ENCODE results near the gene ART3. TPM values are rescaled to one million over a fixed set of nuclear protein-coding genes. Genes with fewer than 3 reads are reported as not detected.
A peak's percentile ranks its signal among the peaks of the same experiment; 100 is the strongest.

The ART3 gene
- total and polyA plus RNA-seq, 9 of the 15 experiments (the other 6 are each of a cell fraction or from before 2014, with no cell fraction given), result 0.69 to 1.4 (median 1.1) TPM; not detected in 1

DNA sequence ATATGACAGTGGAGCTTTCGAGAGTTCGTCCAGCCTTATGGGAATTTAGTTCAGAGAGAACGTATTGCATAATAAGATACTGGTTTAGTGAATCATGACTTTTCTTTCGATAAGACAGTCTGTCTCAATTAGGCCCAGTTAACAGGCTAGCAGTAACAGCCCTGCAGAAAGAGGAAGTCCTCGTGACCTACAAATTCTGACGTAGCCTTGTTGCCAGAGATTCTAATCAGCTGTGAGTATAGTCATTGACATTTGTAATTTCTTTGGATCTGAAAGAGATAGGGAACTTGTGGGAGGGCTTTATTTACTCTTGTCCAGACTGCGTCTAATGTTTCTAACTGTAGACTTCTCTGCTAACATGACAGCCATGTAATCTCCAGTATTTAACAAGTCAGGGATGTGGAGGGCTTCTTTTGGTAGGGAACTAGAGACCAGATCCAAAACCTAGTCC lies 15.8 kb downstream of the ART3 start (continued):
- TF ChIP-seq, protein P1, sequence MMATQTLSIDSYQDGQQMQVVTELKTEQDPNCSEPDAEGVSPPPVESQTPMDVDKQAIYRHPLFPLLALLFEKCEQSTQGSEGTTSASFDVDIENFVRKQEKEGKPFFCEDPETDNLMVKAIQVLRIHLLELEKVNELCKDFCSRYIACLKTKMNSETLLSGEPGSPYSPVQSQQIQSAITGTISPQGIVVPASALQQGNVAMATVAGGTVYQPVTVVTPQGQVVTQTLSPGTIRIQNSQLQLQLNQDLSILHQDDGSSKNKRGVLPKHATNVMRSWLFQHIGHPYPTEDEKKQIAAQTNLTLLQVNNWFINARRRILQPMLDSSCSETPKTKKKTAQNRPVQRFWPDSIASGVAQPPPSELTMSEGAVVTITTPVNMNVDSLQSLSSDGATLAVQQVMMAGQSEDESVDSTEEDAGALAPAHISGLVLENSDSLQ (IDR thresholded peaks at IDR 0.05), result peak; percentile 83
- no peak for TF ChIP-seq POLR2A (conservative IDR thresholded peaks at IDR 0.05)
- TF ChIP-seq TCF7 (IDR thresholded peaks at IDR 0.05; ENCODE audit: borderline replicate concordance), result no peak
- TF ChIP-seq NEUROD1 (IDR thresholded peaks at IDR 0.05; ENCODE audit: borderline replicate concordance, low read depth, low read length, partially characterized antibody), result no peak
- TF ChIP-seq TAF1 (IDR thresholded peaks at IDR 0.05; ENCODE audit: control insufficient read depth, extremely low read depth, insufficient read depth, low read length, severe bottlenecking), result no peak
- TF ChIP-seq ZNF445 (CRISPR knock-in tag; IDR thresholded peaks at IDR 0.05; ENCODE audit: low read depth), result no peak
- no peak for TF ChIP-seq CAMTA2 (CRISPR knock-in tag; conservative IDR thresholded peaks at IDR 0.05)
- peak; percentile 51; the same call in 1 of the 2 replicates for TF ChIP-seq GABPA (tag; conservative IDR thresholded peaks at IDR 0.05; ENCODE audit: low read depth)
- TF ChIP-seq, protein P2, sequence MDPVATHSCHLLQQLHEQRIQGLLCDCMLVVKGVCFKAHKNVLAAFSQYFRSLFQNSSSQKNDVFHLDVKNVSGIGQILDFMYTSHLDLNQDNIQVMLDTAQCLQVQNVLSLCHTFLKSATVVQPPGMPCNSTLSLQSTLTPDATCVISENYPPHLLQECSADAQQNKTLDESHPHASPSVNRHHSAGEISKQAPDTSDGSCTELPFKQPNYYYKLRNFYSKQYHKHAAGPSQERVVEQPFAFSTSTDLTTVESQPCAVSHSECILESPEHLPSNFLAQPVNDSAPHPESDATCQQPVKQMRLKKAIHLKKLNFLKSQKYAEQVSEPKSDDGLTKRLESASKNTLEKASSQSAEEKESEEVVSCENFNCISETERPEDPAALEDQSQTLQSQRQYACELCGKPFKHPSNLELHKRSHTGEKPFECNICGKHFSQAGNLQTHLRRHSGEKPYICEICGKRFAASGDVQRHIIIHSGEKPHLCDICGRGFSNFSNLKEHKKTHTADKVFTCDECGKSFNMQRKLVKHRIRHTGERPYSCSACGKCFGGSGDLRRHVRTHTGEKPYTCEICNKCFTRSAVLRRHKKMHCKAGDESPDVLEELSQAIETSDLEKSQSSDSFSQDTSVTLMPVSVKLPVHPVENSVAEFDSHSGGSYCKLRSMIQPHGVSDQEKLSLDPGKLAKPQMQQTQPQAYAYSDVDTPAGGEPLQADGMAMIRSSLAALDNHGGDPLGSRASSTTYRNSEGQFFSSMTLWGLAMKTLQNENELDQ (CRISPR knock-in tag; IDR thresholded peaks at IDR 0.05; ENCODE audit: borderline replicate concordance), result no peak
- TF ChIP-seq TRIM28 (IDR thresholded peaks at IDR 0.05), result no peak; the same call in 1 of the 2 replicates
- TF ChIP-seq SIN3A (IDR thresholded peaks at IDR 0.05; ENCODE audit: borderline replicate concordance in 2 of 2, control insufficient read depth in 1 of 2, low read depth in 2 of 2, low read length in 2 of 2), result no peak
- no peak for TF ChIP-seq POLR2AphosphoS2 (IDR thresholded peaks at IDR 0.05; ENCODE audit: low read length)
- no peak for TF ChIP-seq ZNF197 (CRISPR knock-in tag; IDR thresholded peaks at IDR 0.05; ENCODE audit: low read depth)
- no peak for TF ChIP-seq THRAP3 (IDR thresholded peaks at IDR 0.05; ENCODE audit: borderline replicate concordance)
- TF ChIP-seq, protein P3, sequence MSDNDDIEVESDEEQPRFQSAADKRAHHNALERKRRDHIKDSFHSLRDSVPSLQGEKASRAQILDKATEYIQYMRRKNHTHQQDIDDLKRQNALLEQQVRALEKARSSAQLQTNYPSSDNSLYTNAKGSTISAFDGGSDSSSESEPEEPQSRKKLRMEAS (CRISPR knock-in tag; IDR thresholded peaks at IDR 0.05), result no peak
- TF ChIP-seq ELF1 (tag; IDR thresholded peaks at IDR 0.05), result no peak; the same call in 1 of the 2 replicates
- TF ChIP-seq, protein P4, sequence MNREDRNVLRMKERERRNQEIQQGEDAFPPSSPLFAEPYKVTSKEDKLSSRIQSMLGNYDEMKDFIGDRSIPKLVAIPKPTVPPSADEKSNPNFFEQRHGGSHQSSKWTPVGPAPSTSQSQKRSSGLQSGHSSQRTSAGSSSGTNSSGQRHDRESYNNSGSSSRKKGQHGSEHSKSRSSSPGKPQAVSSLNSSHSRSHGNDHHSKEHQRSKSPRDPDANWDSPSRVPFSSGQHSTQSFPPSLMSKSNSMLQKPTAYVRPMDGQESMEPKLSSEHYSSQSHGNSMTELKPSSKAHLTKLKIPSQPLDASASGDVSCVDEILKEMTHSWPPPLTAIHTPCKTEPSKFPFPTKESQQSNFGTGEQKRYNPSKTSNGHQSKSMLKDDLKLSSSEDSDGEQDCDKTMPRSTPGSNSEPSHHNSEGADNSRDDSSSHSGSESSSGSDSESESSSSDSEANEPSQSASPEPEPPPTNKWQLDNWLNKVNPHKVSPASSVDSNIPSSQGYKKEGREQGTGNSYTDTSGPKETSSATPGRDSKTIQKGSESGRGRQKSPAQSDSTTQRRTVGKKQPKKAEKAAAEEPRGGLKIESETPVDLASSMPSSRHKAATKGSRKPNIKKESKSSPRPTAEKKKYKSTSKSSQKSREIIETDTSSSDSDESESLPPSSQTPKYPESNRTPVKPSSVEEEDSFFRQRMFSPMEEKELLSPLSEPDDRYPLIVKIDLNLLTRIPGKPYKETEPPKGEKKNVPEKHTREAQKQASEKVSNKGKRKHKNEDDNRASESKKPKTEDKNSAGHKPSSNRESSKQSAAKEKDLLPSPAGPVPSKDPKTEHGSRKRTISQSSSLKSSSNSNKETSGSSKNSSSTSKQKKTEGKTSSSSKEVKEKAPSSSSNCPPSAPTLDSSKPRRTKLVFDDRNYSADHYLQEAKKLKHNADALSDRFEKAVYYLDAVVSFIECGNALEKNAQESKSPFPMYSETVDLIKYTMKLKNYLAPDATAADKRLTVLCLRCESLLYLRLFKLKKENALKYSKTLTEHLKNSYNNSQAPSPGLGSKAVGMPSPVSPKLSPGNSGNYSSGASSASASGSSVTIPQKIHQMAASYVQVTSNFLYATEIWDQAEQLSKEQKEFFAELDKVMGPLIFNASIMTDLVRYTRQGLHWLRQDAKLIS (CRISPR knock-in tag; IDR thresholded peaks at IDR 0.05), result no peak
- no peak for TF ChIP-seq RBM14 (IDR thresholded peaks at IDR 0.05; ENCODE audit: borderline replicate concordance, insufficient read depth, low read depth, low read length)
- TF ChIP-seq, protein P5, sequence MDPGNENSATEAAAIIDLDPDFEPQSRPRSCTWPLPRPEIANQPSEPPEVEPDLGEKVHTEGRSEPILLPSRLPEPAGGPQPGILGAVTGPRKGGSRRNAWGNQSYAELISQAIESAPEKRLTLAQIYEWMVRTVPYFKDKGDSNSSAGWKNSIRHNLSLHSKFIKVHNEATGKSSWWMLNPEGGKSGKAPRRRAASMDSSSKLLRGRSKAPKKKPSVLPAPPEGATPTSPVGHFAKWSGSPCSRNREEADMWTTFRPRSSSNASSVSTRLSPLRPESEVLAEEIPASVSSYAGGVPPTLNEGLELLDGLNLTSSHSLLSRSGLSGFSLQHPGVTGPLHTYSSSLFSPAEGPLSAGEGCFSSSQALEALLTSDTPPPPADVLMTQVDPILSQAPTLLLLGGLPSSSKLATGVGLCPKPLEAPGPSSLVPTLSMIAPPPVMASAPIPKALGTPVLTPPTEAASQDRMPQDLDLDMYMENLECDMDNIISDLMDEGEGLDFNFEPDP (CRISPR knock-in tag; IDR thresholded peaks at IDR 0.05), result no peak
